ENCODE measurements around the gene MAST3.

GRCh38 chr19:18102916-18103542 lies 5.5 kb downstream of the MAST3 start:
- no peak for TF ChIP-seq CTCF (tag by site-specific recombination; IDR thresholded peaks at IDR 0.05)
- no peak for TF ChIP-seq ZNF513 (tag by site-specific recombination; IDR thresholded peaks at IDR 0.05)
- no peak for TF ChIP-seq ZNF10 (tag by site-specific recombination; IDR thresholded peaks at IDR 0.05)
- TF ChIP-seq ZBTB20 (tag by site-specific recombination; IDR thresholded peaks at IDR 0.05): no peak
- TF ChIP-seq ZNF138 (tag by site-specific recombination; IDR thresholded peaks at IDR 0.05; ENCODE audit: borderline replicate concordance): no peak
- no peak for TF ChIP-seq ZNF670 (tag by site-specific recombination; IDR thresholded peaks at IDR 0.05; ENCODE audit: low read depth)
- no peak for TF ChIP-seq ZNF501 (tag by site-specific recombination; IDR thresholded peaks at IDR 0.05)
- no peak for TF ChIP-seq ZNF610 (tag by site-specific recombination; IDR thresholded peaks at IDR 0.05; ENCODE audit: borderline replicate concordance)

All from HEK293 (cell line).